GM21576 (cell line): ENCODE data around the gene C14orf39.
"Not testable (repeated sequence)": the region's sequence is repeated elsewhere in the genome, so short reads cannot be mapped to it uniquely, and the experiment has no call there.

Experiments used
- ATAC-seq: cut with Tn5 transposase; IDR thresholded peaks from one replicate; pipeline ENCODE4 v1.9.1; 2021; ENCODE audit warnings: mild to moderate bottlenecking, moderate library complexity; ENCODE audit not compliant: unreplicated experiment

Gene C14orf39

GRCh38 chr14:60490270-60490669 is 4.4 kb upstream of the C14orf39 start:
- ATAC-seq: no peak

DNA sequence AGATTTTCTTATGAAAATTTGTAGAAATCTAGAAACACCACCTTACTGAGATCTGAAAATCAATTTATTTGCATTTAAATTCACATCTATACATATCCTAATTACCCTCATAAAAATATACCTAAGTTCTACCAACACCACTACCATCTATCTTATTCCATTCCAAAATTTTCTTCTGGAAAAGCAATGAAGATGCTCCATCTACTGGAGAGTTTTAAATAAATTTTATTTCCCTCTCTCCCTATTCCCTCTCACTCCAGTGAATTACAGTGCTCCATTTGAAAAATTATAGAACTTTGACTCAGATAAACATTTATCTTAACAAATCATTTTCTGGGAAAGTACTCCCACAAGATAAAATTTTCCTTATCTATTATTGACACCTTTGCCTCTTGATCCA is 2.3 kb upstream of the C14orf39 start:
- ATAC-seq: no peak

- ATAC-seq: no peak
Measured at GRCh38 chr14:60487211-60487610, 1.3 kb upstream of the C14orf39 start.

DNA sequence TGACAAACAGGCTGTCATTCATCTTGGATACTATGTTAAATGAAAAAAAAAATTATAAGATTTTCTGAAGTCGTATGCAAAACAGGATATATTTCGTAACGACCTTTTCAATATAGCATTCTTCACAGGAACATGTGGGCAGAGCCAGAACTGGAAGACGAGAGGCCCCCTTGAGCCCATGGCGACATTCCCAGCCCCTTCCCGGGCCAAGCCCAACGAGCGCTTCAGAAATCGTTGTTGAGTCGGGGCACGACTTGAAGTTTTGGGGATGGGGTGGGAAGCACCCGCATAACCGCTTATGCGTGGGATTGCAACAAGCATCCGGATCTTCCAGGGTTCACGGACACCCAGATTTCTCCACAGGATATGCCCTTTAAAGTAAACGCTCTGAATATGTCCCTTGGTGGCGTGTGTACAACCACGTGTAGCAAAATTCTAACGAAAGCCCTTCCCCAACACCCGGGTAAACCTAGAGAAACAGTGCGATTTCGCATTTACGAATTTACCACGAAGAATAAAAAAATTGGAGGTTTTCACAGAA is 736 bp downstream of the C14orf39 start:
- no peak for ATAC-seq

DNA sequence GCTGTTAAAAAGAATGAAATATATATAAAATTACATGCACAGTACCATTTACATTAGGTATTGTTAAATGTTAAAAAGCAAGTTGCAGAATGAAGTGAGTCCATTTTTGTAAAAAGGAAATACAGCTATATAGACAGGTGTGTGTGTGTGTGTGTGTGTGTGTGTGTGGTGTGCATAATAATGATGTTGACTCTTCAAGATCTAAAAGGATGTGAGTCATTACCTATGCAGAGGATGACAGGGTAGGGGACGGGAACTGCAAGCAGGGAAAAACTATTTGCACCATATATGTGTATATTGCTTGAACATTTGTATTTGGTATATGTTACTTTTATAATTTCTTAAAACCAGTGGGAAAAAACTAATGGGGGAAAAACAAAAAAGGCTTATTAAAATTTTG is 3.1 kb downstream of the C14orf39 start:
- ATAC-seq: no peak

- ATAC-seq: not testable (repeated sequence)
Measured at GRCh38 chr14:60480248-60480647, 5.6 kb downstream of the C14orf39 start.

DNA sequence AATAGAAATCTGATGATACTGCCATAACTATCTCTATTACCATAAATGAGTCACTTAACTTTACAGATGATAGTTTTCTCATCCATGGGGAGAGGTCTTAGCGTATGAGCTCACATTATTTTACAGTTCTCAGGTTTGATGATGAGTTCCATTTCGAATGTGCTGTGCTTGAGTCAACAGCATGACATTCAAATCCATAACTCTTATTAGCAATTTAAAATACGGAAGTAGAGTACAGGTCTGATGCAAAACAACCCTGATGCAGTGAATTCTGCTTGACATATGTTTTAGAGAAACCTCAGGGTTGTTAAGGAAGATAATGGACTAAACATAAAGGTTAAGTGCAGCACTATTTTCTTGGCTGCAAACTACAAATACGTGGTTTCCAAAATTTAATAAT is 30.0 kb downstream of the C14orf39 start:
- ATAC-seq: no peak

DNA sequence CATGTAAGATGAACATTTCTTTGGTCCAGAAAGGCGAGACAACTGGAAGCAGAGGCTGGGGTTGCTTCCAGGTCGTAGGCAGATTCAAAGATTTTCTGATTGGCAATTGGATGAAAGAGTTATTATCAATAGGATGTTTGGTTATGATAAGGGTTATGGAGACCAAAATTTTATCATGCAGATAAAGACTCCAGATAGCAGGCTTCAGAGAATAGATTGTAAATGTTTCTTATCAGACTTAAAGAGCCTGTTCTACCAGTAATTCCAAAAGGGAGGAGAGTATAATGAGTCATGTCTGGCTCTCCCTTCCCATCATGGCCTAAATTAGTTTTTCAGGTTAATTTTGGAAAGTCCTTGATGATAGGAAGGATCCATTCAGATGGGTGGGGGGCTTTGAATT is 55.6 kb downstream of the C14orf39 start:
- no peak for ATAC-seq

- ATAC-seq: no peak
Measured at GRCh38 chr14:60420050-60420449, 65.8 kb downstream of the C14orf39 start.

DNA sequence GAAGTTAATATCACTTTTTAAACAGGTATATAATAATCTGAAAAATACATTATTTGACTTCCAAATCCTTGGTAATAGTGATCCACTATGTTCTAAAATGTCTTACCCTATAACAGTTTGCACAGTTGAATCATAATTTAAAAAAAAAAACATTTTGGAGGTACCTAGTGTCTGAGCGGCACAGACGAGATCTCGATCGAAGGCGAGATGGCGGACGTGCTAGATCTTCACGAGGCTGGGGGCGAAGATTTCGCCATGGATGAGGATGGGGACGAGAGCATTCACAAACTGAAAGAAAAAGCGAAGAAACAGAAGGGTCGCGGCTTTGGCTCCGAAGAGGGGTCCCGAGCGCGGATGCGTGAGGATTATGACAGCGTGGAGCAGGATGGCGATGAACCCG is 88.3 kb downstream of the C14orf39 start:
- ATAC-seq: not testable (repeated sequence)

GRCh38 chr14:60396718-60397343 is 89.0 kb downstream of the C14orf39 start:
- ATAC-seq: no peak
